ENCODE data around the gene LRP11. TPM values are rescaled to one million over a fixed set of nuclear protein-coding genes. Genes with fewer than 3 reads are reported as not detected.

Gene LRP11
- total and polyA plus RNA-seq, 9 of the 15 experiments (the other 6 are each of a cell fraction or from before 2014, with no cell fraction given), result 0.51 to 3.5 (median 2.4) TPM

- TF ChIP-seq E2F8 (IDR thresholded peaks at IDR 0.05; ENCODE audit: low read depth, partially characterized antibody) (no peak), SNAPC5 (CRISPR knock-in tag; IDR thresholded peaks at IDR 0.05) (no peak)
Measured at GRCh38 chr6:149831308-149831820, 32.8 kb downstream of the LRP11 start (continued).

GRCh38 chr6:149830731-149831307, 33.3 kb downstream of the LRP11 start:
- 40% methylated on average over 7 of the region's 7 CpGs for WGBS (ENCODE audit: insufficient coverage, low coverage, missing lambda C conversion rate)
- ChIA-PET CTCF (ENCODE audit: low intra/inter-chr PET ratio) (no interaction called here), POLR2A (interaction anchor here (0.8 to 0.9 kb wide), 2 partner anchors 9 to 288 kb away, joined by 3 read pairs; no protein-coding TSS in a partner anchor)
- FAIRE-seq (no peak), ATAC-seq (no peak), DNase-seq (ENCODE audit: extremely low read depth in 1 of 4, low spot score in 3 of 4) (no peak)
- H3K9me1 ChIP-seq (ENCODE audit: control insufficient read depth, insufficient read depth, low read length), result no peaks in the 10 kb centered on the region
- H3K9ac ChIP-seq (ENCODE audit: insufficient read depth in 1 of 2, low read depth in 2 of 2, low read length in 2 of 2), result no peak overlapping the region
- peak overlapping the region; percentile 23 for H3K4me2 ChIP-seq (ENCODE audit: insufficient read depth, low read length)
- no TSS peak for BruUV-seq (replicated peaks)
- H4K20me1 ChIP-seq (replicated peaks; ENCODE audit: control insufficient read depth, insufficient read depth, low read length), result no peaks in the 10 kb centered on the region
- no peak overlapping the region for H3K27ac ChIP-seq (ENCODE audit: extremely low read depth, low read depth, low read length)
- intact Hi-C loops (cut with micrococcal nuclease), result no loop called here
- no peaks in the 10 kb centered on the region for H3K79me2 ChIP-seq (ENCODE audit: control insufficient read depth, insufficient read depth, low read length)
- H3K27me3 ChIP-seq (ENCODE audit: control insufficient read depth in 2 of 2, insufficient read depth in 2 of 2, low read length in 2 of 2), result no peaks in the 10 kb centered on the region
- peak overlapping the region; percentile 52 for H2AFZ ChIP-seq (ENCODE audit: low read depth, low read length)
- in situ Hi-C loops (cut with MboI), result no loop called here
- H3K4me1 ChIP-seq (replicated peaks in 1 of 2; ENCODE audit: control insufficient read depth in 2 of 2, insufficient read depth in 2 of 2, low read length in 2 of 2), result no peaks in the 10 kb centered on the region; a peak in 2 of 5 replicates
- TF ChIP-seq ZFP36 (IDR thresholded peaks at IDR 0.05; ENCODE audit: low read depth, low read length, partially characterized antibody), result no peak
- no peak for TF ChIP-seq HMG20B (CRISPR knock-in tag; IDR thresholded peaks at IDR 0.05)
- peak; percentile 47; the same call in 1 of the 2 replicates for TF ChIP-seq ATF7 (IDR thresholded peaks at IDR 0.05)
- no peak for TF ChIP-seq HDAC8 (tag; IDR thresholded peaks at IDR 0.05)
- no peak for TF ChIP-seq NR1H2 (CRISPR knock-in tag; IDR thresholded peaks at IDR 0.05)
- no peak for TF ChIP-seq ZNF239 (CRISPR knock-in tag; IDR thresholded peaks at IDR 0.05)
- H3K36me3 ChIP-seq (ENCODE audit: control insufficient read depth, insufficient read depth, low read length), result no peaks in the 10 kb centered on the region
- H3K9me3 ChIP-seq (replicated peaks; ENCODE audit: control insufficient read depth, insufficient read depth, low read depth, low read length), result no peaks in the 10 kb centered on the region
- H3K4me3 ChIP-seq, result no peak overlapping the region
